K562 (cell line): Measurements from ENCODE around the gene TRNP1. TPM values are rescaled to one million over a fixed set of nuclear protein-coding genes. Genes with fewer than 3 reads are reported as not detected.

ENCODE experiments used
- ATAC-seq: fragments of 200-7000 bp; cut with Tn5 transposase; 3 replicates; pipeline ENCODE4 v1.9.1; 2020; ENCODE audit warnings: moderate library complexity
- BruUV-seq: library from RNA; stranded (reverse); fragments of 400-500 nt; replicated peaks from 2 replicates; lab custom pipeline; 2021; lab: Mats Ljungman, UMichigan
- CTCF ChIA-PET: fragments of 300-600 bp; formaldehyde crosslinking; extraction: SDS; loops from one replicate; lab custom pipeline; 2021; ENCODE audit warnings: low intra/inter-chr PET ratio; lab: Yijun Ruan, JAX
- POLR2A ChIA-PET: fragments of 300-600, 350-650 bp; sonication (Branson Sonifier 250); formaldehyde crosslinking; extraction: SDS; loops from one replicate; lab custom pipeline; 2021; ENCODE audit warnings: antibody characterized with exemption, inconsistent platforms; lab: Yijun Ruan, JAX
- DNase-seq, 4 experiments: peaks; one replicate each; pipeline versions ENCODE4 v3.0.0 to v3.0.0-alpha.2; 2011 to 2018; ENCODE audit warnings: low spot score in 3 of 4, mixed read lengths in 3 of 4; ENCODE audit errors: extremely low read depth in 1 of 4
- FAIRE-seq: peaks from 2 replicates; lab custom pipeline; 2011; peaks lifted over from hg19 to GRCh38; lab: Jason Lieb, UNC
- H2AFZ ChIP-seq: 2 replicates; pipeline ENCODE4 v1.6.0; 2011; ENCODE audit warnings: low read depth, low read length, control low read depth, inconsistent platforms
- H3K27ac ChIP-seq: fragments of 200-600 bp; 3 replicates; pipeline ENCODE4 v1.8.0; 2011; ENCODE audit warnings: low read depth, mild to moderate bottlenecking, control low read depth, inconsistent platforms, low read length, moderate library complexity, mixed read lengths; ENCODE audit errors: extremely low read depth
- H3K27me3 ChIP-seq, 2 experiments: fragments of 300-600 bp in 1 of 2; 2 replicates in 1 of 2; 3 replicates in 1 of 2; pipeline versions ENCODE4 v1.6.0 to v1.8.0; 2011; ENCODE audit warnings: inconsistent platforms in 2 of 2, low read length in 2 of 2, mild to moderate bottlenecking in 1 of 2, mixed read lengths in 1 of 2, moderate library complexity in 1 of 2; ENCODE audit not compliant: control insufficient read depth in 2 of 2, insufficient read depth in 2 of 2
- H3K36me3 ChIP-seq: fragments of 300-600 bp; 3 replicates; pipeline ENCODE4 v1.8.0; 2011; ENCODE audit warnings: mild to moderate bottlenecking, low read length, inconsistent platforms; ENCODE audit not compliant: control insufficient read depth, insufficient read depth
- H3K4me1 ChIP-seq, 2 experiments: fragments of 200-600 bp in 1 of 2; replicated peaks in 1 of 2; 2 replicates in 1 of 2; 3 replicates in 1 of 2; pipeline versions ENCODE4 v1.5.1 to v1.8.0; 2011; ENCODE audit warnings: inconsistent platforms in 2 of 2, low read length in 2 of 2, mild to moderate bottlenecking in 1 of 2, mixed read lengths in 1 of 2, moderate library complexity in 1 of 2; ENCODE audit not compliant: control insufficient read depth in 2 of 2, insufficient read depth in 2 of 2
- H3K4me2 ChIP-seq: 2 replicates; pipeline ENCODE4 v1.6.1; 2011; ENCODE audit warnings: low read length, control low read depth, inconsistent platforms, mixed read lengths; ENCODE audit not compliant: insufficient read depth
- H3K4me3 ChIP-seq: fragments of 200-600 bp; sonication (generic), shearing (Covaris generic); 2 replicates; pipeline ENCODE4 v1.5.1; 2016; ENCODE audit warnings: control low read depth, inconsistent platforms
- H3K79me2 ChIP-seq: fragments of 200-600 bp; 3 replicates; pipeline ENCODE4 v1.8.0; 2011; ENCODE audit warnings: low read length, inconsistent platforms; ENCODE audit not compliant: control insufficient read depth, insufficient read depth
- H3K9ac ChIP-seq, 2 experiments: 2 replicates each; pipeline versions ENCODE4 v1.6.0 to v1.6.1; 2011; ENCODE audit warnings: low read depth in 2 of 2, low read length in 2 of 2, control low read depth in 1 of 2, inconsistent platforms in 1 of 2, mild to moderate bottlenecking in 1 of 2, mixed read lengths in 1 of 2; ENCODE audit not compliant: insufficient read depth in 1 of 2
- H3K9me1 ChIP-seq: one replicate; pipeline ENCODE4 v1.6.0; 2011; ENCODE audit warnings: inconsistent platforms, mild to moderate bottlenecking, low read length, moderate library complexity; ENCODE audit not compliant: control insufficient read depth, insufficient read depth
- H3K9me3 ChIP-seq: replicated peaks from 2 replicates; pipeline ENCODE4 v1.5.1; 2011; ENCODE audit warnings: low read depth, low read length, inconsistent platforms; ENCODE audit not compliant: control insufficient read depth, insufficient read depth
- H4K20me1 ChIP-seq: replicated peaks from 2 replicates; pipeline ENCODE4 v1.6.1; 2011; ENCODE audit warnings: low read length, inconsistent platforms, mixed read lengths; ENCODE audit not compliant: control insufficient read depth, insufficient read depth
- CTBP1 ChIP-seq: fragments of 450-650 bp; IDR thresholded peaks from 2 replicates; pipeline ENCODE4 v1.6.1; 2016; ENCODE audit warnings: borderline replicate concordance
- HLTF ChIP-seq: fragments of 450-650 bp; IDR thresholded peaks from 2 replicates; pipeline ENCODE4 v1.6.1; 2016
- MAFK ChIP-seq: IDR thresholded peaks from 2 replicates; pipeline ENCODE4 v1.6.1; 2011; ENCODE audit warnings: low read length, improper control_type of control experiment
- MEF2A ChIP-seq: IDR thresholded peaks from 2 replicates; pipeline ENCODE4 v1.6.1; 2011; ENCODE audit warnings: low read depth, mild to moderate bottlenecking, low read length, moderate library complexity; ENCODE audit not compliant: control insufficient read depth
- RBM25 ChIP-seq: fragments of 200-400 bp; formaldehyde crosslinking; IDR thresholded peaks from 2 replicates; pipeline ENCODE4 v1.6.1; 2018; ENCODE audit warnings: low read length, low read depth, moderate library complexity; ENCODE audit not compliant: severe bottlenecking
- SMAD4 ChIP-seq: fragments of 250-450 bp; sonication (Bioruptor Pico); conservative IDR thresholded peaks from 2 replicates; pipeline ENCODE4 v1.8.0; 2021; ENCODE audit warnings: inconsistent platforms, mild to moderate bottlenecking, moderate library complexity
- SMARCB1 ChIP-seq: IDR thresholded peaks from 2 replicates; pipeline ENCODE4 v1.6.1; 2011; ENCODE audit warnings: improper control_type of control experiment, low read depth; ENCODE audit not compliant: insufficient read length
- TFE3 ChIP-seq: fragments of 450-650 bp; formaldehyde crosslinking; IDR thresholded peaks from 2 replicates; pipeline ENCODE4 v1.4.0; 2020; ENCODE audit warnings: mild to moderate bottlenecking, mixed read lengths
- ZNF785 ChIP-seq: fragments of 250-450 bp; sonication (Bioruptor Pico); IDR thresholded peaks from 2 replicates; pipeline ENCODE4 v1.4.0; 2020; ENCODE audit warnings: mild to moderate bottlenecking
- WGBS: fragments of 100-300 bp; shearing (Covaris generic); methylation state at CpG from one replicate; pipeline ENCODE4 v1.1.6; 2016; ENCODE audit warnings: low coverage, mixed read lengths; ENCODE audit not compliant: insufficient coverage; ENCODE audit errors: missing lambda C conversion rate; 5-methylcytosine and 5-hydroxymethylcytosine counted together
- in situ Hi-C: fragments of 300-500 bp; cut with MboI; formaldehyde crosslinking; loops from 4 replicates; pipeline ENCODE4 v1.15.0; 2018; ENCODE audit warnings: inconsistent platforms, mixed read lengths
- intact Hi-C: fragments of 100-400 bp; cut with micrococcal nuclease; formaldehyde crosslinking; loops from 2 replicates; pipeline ENCODE4 v1.14.2; 2022
- polyA plus RNA-seq, 8 experiments: library from polyadenylated mRNA; depleted of rRNA in 4 of 8; stranded (reverse) in 5 of 8; unstranded in 3 of 8; fragments of >200 nt; fragmentation: Nextera tagmentation in 2 of 8; fragmentation: Illumina TruSeq in 1 of 8; extraction: Ambion mirVana in 2 of 8; extraction: Trizol in 1 of 8; gene quantifications; 2 replicates each; pipeline versions ENCODE4 v1.2.1 to v1.2.3, GENCODE V29; 2011 to 2014; ENCODE audit warnings: inconsistent platforms in 1 of 8, missing spikeins in 1 of 8
- total RNA-seq, 7 experiments: library from RNA; depleted of rRNA in 6 of 7; stranded (reverse); fragments of >200 nt in 6 of 7; fragmentation: Illumina TruSeq in 2 of 7; extraction: Trizol in 2 of 7; gene quantifications; 2 replicates each; pipeline versions ENCODE4 v1.2.1 to v1.2.3, GENCODE V29; 2011 to 2021; ENCODE audit warnings: low replicate concordance in 1 of 7
- TF ChIP-seq, protein P1 (sequence below): sonication (generic); formaldehyde crosslinking; IDR thresholded peaks from 2 replicates; pipeline ENCODE4 v1.8.0; 2023; ENCODE audit warnings: mild to moderate bottlenecking, missing genetic modification reagents
- TF ChIP-seq, protein P2 (sequence below): sonication (generic); formaldehyde crosslinking; IDR thresholded peaks from 2 replicates; pipeline ENCODE4 v1.8.0; 2022; ENCODE audit warnings: mild to moderate bottlenecking, low read depth, missing genetic modification reagents

TRNP1 gene
- total and polyA plus RNA-seq, 9 of the 15 experiments (the other 6 are each of a cell fraction or from before 2014, with no cell fraction given): 0.03 to 1.3 (median 0.95) TPM

DNA sequence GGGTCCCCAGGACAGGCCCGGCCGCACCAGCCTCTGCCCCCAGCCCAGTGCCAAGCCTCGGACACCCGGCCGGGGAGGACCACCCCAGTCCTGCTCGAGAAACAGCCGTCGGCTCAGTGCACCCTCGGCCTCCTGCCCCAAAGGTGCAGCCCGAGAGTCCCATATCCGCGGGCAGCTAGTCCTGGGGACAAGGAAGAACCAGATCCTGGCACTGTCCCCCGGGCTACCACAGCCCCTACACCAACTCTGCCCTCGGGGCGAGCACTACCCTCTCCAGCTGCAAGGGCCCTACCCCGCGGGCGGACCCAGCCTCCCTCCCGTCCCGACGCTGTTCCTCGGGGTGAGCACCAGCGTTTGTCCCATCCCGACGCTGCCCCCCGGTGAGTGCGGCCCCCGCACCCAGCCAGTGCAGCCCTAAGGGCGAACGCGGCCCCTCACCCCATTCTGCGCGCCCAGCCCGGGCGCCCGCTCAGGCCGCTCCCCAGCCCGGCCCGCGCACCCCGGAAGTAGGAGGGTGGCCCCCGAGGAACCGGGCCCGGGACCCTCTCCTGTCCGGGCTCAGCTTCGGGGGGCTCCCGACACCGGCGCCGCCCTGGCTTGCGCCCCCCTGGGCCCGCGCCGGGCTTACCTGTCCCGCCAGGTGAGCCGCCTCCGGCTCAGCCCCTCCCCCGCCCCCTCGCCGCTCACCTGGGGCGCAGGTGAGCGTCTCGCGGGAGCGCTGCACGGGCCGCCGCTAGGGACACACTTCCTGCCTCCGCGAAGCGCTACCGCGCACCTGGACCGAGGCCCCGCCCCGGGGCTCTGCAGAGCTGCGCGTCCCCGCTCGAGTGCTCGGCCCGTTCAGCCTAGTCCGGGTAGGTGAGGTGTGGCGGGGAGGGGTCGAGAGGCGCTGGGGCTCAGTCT, 33.5 kb upstream of the TRNP1 start, which contains the start of gene KDF1:
Gene KDF1 (minus strand): TSS at position 747 of the 903 bp plus-strand sequence. CDS start 8,088 bp downstream, outside the sequence.
- 4% methylated on average over 68 of the region's 86 CpGs for WGBS
- ATAC-seq (peak; percentile 93), DNase-seq (peak; percentile 67 to 87 (median 78)), FAIRE-seq (no peak)
- in situ Hi-C loops: no loop called here
- Histone ChIP-seq H3K27ac (no peak within 1 kb of the TSS), H3K4me2 (peak within 1 kb of the TSS; percentile 74), H2AFZ (peak within 1 kb of the TSS; percentile 87), H3K9me3 (no peaks in the 10 kb centered on the region), H4K20me1 (no peaks in the 10 kb centered on the region), H3K9me1 (no peaks in the 10 kb centered on the region), H3K27me3 (peaks cover 5 to 16% of the 10 kb centered on the region in 2 experiments; a peak in 4 of 5 replicates), H3K4me3 (peak within 1 kb of the TSS; percentile 63), H3K36me3 (no peaks in the 10 kb centered on the region), H3K4me1 (peaks cover 5 to 18% of the 10 kb centered on the region in 2 experiments; a peak in 4 of 5 replicates), H3K9ac (peak within 1 kb of the TSS; percentile 55 to 90; a peak in 3 of 4 replicates), H3K79me2 (no peaks in the 10 kb centered on the region)
- CTCF ChIA-PET: interaction anchor here (0.6 kb wide), 1 partner anchor 683 kb away, joined by 3 read pairs; no protein-coding TSS in a partner anchor
- BruUV-seq: no TSS peak
- POLR2A ChIA-PET: interaction anchor here (0.9 to 1.3 kb wide), 2 partner anchors 9 to 16 kb away, joined by 4 to 5 read pairs; no protein-coding TSS in a partner anchor
- intact Hi-C loops: no loop called here
- TF ChIP-seq SMAD4 (CRISPR knock-in tag) (no peak), RBM25 (no peak), MAFK (no peak), SMARCB1 (no peak), MEF2A (no peak), TFE3 (CRISPR knock-in tag) (no peak), CTBP1 (peak; percentile 99), ZNF785 (CRISPR knock-in tag) (no peak), HLTF (no peak)
- TF ChIP-seq, protein P1, sequence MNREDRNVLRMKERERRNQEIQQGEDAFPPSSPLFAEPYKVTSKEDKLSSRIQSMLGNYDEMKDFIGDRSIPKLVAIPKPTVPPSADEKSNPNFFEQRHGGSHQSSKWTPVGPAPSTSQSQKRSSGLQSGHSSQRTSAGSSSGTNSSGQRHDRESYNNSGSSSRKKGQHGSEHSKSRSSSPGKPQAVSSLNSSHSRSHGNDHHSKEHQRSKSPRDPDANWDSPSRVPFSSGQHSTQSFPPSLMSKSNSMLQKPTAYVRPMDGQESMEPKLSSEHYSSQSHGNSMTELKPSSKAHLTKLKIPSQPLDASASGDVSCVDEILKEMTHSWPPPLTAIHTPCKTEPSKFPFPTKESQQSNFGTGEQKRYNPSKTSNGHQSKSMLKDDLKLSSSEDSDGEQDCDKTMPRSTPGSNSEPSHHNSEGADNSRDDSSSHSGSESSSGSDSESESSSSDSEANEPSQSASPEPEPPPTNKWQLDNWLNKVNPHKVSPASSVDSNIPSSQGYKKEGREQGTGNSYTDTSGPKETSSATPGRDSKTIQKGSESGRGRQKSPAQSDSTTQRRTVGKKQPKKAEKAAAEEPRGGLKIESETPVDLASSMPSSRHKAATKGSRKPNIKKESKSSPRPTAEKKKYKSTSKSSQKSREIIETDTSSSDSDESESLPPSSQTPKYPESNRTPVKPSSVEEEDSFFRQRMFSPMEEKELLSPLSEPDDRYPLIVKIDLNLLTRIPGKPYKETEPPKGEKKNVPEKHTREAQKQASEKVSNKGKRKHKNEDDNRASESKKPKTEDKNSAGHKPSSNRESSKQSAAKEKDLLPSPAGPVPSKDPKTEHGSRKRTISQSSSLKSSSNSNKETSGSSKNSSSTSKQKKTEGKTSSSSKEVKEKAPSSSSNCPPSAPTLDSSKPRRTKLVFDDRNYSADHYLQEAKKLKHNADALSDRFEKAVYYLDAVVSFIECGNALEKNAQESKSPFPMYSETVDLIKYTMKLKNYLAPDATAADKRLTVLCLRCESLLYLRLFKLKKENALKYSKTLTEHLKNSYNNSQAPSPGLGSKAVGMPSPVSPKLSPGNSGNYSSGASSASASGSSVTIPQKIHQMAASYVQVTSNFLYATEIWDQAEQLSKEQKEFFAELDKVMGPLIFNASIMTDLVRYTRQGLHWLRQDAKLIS: no peak
- TF ChIP-seq, protein P2, sequence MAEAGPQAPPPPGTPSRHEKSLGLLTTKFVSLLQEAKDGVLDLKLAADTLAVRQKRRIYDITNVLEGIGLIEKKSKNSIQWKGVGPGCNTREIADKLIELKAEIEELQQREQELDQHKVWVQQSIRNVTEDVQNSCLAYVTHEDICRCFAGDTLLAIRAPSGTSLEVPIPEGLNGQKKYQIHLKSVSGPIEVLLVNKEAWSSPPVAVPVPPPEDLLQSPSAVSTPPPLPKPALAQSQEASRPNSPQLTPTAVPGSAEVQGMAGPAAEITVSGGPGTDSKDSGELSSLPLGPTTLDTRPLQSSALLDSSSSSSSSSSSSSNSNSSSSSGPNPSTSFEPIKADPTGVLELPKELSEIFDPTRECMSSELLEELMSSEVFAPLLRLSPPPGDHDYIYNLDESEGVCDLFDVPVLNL (CRISPR knock-in tag): no peak
